Islet of Langerhans (tissue), 1 donor: ENCODE data around the gene F3.

ENCODE experiments used
- FAIRE-seq: peaks from one replicate; lab custom pipeline; 2011; peaks lifted over from hg19 to GRCh38; lab: Jason Lieb, UNC

Gene F3

GRCh38 chr1:94552071-94552586, 10.6 kb upstream of the F3 start:
- FAIRE-seq, result no peak

GRCh38 chr1:94551449-94551848, 9.9 kb upstream of the F3 start:
- FAIRE-seq, result peak; percentile 99

- FAIRE-seq, result peak; percentile 93
Observed at GRCh38 chr1:94550800-94551241, 9.3 kb upstream of the F3 start.

GRCh38 chr1:94550396-94550795, 8.8 kb upstream of the F3 start:
- no peak for FAIRE-seq

GRCh38 chr1:94549706-94550105, 8.1 kb upstream of the F3 start:
- peak; percentile 24 for FAIRE-seq

- FAIRE-seq, result no peak
Observed at GRCh38 chr1:94544706-94545490, 3.3 kb upstream of the F3 start.

- FAIRE-seq, result no peak
Observed at GRCh38 chr1:94543893-94544635, 2.5 kb upstream of the F3 start.

- FAIRE-seq, result no peak
Observed at GRCh38 chr1:94543001-94543400, 1.4 kb upstream of the F3 start.

- FAIRE-seq, result no peak
Observed at GRCh38 chr1:94542088-94542870, 720 bp upstream of the F3 start.

- FAIRE-seq, result no peak
Observed at GRCh38 chr1:94540440-94541245, 916 bp downstream of the F3 start.

GRCh38 chr1:94539496-94539895, 2.1 kb downstream of the F3 start:
- no peak for FAIRE-seq

GRCh38 chr1:94538243-94538827, 3.2 kb downstream of the F3 start:
- FAIRE-seq, result no peak

GRCh38 chr1:94537254-94537653, 4.3 kb downstream of the F3 start:
- no peak for FAIRE-seq

- FAIRE-seq, result no peak
Observed at GRCh38 chr1:94535879-94536278, 5.7 kb downstream of the F3 start.

GRCh38 chr1:94535095-94535494, 6.5 kb downstream of the F3 start:
- FAIRE-seq, result no peak

GRCh38 chr1:94532077-94532476, 9.5 kb downstream of the F3 start:
- no peak for FAIRE-seq

GRCh38 chr1:94531664-94532063, 9.9 kb downstream of the F3 start:
- FAIRE-seq, result no peak

- no peak for FAIRE-seq
Observed at GRCh38 chr1:94530373-94530878, 11.1 kb downstream of the F3 start.

- no peak for FAIRE-seq
Observed at GRCh38 chr1:94529416-94529815, 12.1 kb downstream of the F3 start.

GRCh38 chr1:94528826-94529225, 12.7 kb downstream of the F3 start:
- no peak for FAIRE-seq

GRCh38 chr1:94528299-94528698, 13.3 kb downstream of the F3 start:
- FAIRE-seq, result no peak
